ENCODE measurements around the gene POLR2J.
A peak's percentile ranks its signal among the peaks of the same experiment; 100 is the strongest.
"Not testable (repeated sequence)": the region's sequence is repeated elsewhere in the genome, so short reads cannot be mapped to it uniquely, and the experiment has no call there.

The POLR2J gene

GRCh38 chr7:102494473-102495149, 15.9 kb upstream of the POLR2J start:
- DNase-seq, result not testable (repeated sequence)

GRCh38 chr7:102494026-102494425, 15.3 kb upstream of the POLR2J start:
- DNase-seq, result not testable (repeated sequence)

GRCh38 chr7:102493220-102493935, 14.7 kb upstream of the POLR2J start:
- DNase-seq, result not testable (repeated sequence)

GRCh38 chr7:102490529-102491075, 11.9 kb upstream of the POLR2J start:
- not testable (repeated sequence) for DNase-seq

- not testable (repeated sequence) for DNase-seq
Observed at GRCh38 chr7:102484317-102484716, 5.6 kb upstream of the POLR2J start.

- not testable (repeated sequence) for DNase-seq
Observed at GRCh38 chr7:102481962-102482361, 3.2 kb upstream of the POLR2J start.

GRCh38 chr7:102479982-102480637, 1.4 kb upstream of the POLR2J start:
- DNase-seq, result not testable (repeated sequence)

- DNase-seq, result not testable (repeated sequence)
Observed at GRCh38 chr7:102479209-102479584, 475 bp upstream of the POLR2J start.

- not testable (repeated sequence) for DNase-seq
Observed at GRCh38 chr7:102474736-102475435, 3.8 kb downstream of the POLR2J start.

GRCh38 chr7:102474116-102474515, 4.6 kb downstream of the POLR2J start:
- DNase-seq, result not testable (repeated sequence)

- peak; percentile 38 for DNase-seq
Observed at GRCh38 chr7:102473271-102473991, 5.3 kb downstream of the POLR2J start.

GRCh38 chr7:102472126-102473041, 6.3 kb downstream of the POLR2J start:
- no peak for DNase-seq

GRCh38 chr7:102471791-102472125, 7.0 kb downstream of the POLR2J start:
- no peak for DNase-seq

GRCh38 chr7:102469972-102470825, 8.5 kb downstream of the POLR2J start:
- no peak for DNase-seq

GRCh38 chr7:102469351-102469971, 9.3 kb downstream of the POLR2J start:
- DNase-seq, result no peak

- no peak for DNase-seq
Observed at GRCh38 chr7:102468478-102469350, 10.0 kb downstream of the POLR2J start.

GRCh38 chr7:102467581-102468477, 10.9 kb downstream of the POLR2J start:
- no peak for DNase-seq

GRCh38 chr7:102466097-102466496, 12.6 kb downstream of the POLR2J start:
- no peak for DNase-seq

Data from midbrain (tissue), 1 donor.